Activated CD4-positive, alpha-beta memory T cell treated with anti-CD3 and anti-CD28 coated beads, Interleukin-2, amount 10 ng/mL, durations not matched to agents 7 days and 5 days (primary cell): ENCODE measurements around the gene TJP3. TPM values are rescaled to one million over a fixed set of nuclear protein-coding genes. Genes with fewer than 3 reads are reported as not detected.
"Not testable (repeated sequence)": the region's sequence is repeated elsewhere in the genome, so short reads cannot be mapped to it uniquely, and the experiment has no call there.

Source experiments
- CTCF ChIA-PET: fragments of 350-600 bp; sonication (Branson Sonifier 250); formaldehyde crosslinking; loops from one replicate; lab custom pipeline; 2021; ENCODE audit warnings: antibody characterized with exemption, inconsistent platforms; lab: Charles Lee
- POLR2A ChIA-PET: fragments of 350-600 bp; sonication (Branson Sonifier 250); formaldehyde crosslinking; loops from one replicate; lab custom pipeline; 2021; ENCODE audit warnings: antibody characterized with exemption; lab: Charles Lee
- DNase-seq: peaks from one replicate; pipeline ENCODE4 v3.0.0-alpha.2; 2020
- H3K27ac Mint-ChIP-seq: one replicate; pipeline ENCODE4 v1.8.0; 2021; ENCODE audit warnings: mild to moderate bottlenecking, mixed read lengths
- H3K27me3 Mint-ChIP-seq: one replicate; pipeline ENCODE4 v1.8.0; 2021; ENCODE audit warnings: mixed read lengths
- H3K36me3 Mint-ChIP-seq: one replicate; pipeline ENCODE4 v1.8.0; 2021; ENCODE audit warnings: low read depth, mixed read lengths
- H3K4me1 Mint-ChIP-seq: one replicate; pipeline ENCODE4 v1.8.0; 2021; ENCODE audit warnings: mixed read lengths
- H3K4me3 Mint-ChIP-seq: one replicate; pipeline ENCODE4 v1.8.0; 2021; ENCODE audit warnings: mild to moderate bottlenecking, mixed read lengths
- H3K9me3 Mint-ChIP-seq: one replicate; pipeline ENCODE4 v1.8.0; 2021; ENCODE audit warnings: mixed read lengths
- total RNA-seq, 2 experiments: library from RNA; stranded (reverse); gene quantifications; one replicate each; pipeline ENCODE4 v1.2.3, GENCODE V29; 2021

TJP3 gene
- total RNA-seq, 2 experiments from 2014 or later = 1.4 to 1.7 TPM

DNA sequence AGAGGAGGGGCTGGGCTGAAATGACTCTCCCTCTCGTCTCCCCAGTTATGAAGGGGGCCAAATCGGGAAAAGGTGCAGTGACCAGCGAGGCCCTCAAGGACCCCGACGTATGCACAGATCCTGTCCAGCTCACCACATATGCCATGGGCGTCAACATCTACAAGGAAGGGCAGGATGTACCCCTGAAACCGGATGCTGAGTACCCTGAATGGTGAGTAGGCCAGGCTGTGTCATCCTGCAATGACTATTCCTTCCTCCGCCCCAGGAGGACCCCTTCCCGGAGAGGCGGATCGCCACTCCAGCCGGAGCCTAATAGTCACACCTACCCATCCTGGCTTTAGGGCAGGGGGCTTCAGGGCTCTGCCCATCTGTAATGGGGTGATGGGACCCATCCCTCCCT, 56.9 kb downstream of the TJP3 start:
- POLR2A ChIA-PET = interaction anchor here (2.2 kb wide), 1 partner anchor 10 kb away, joined by 5 read pairs; no protein-coding TSS in a partner anchor
- DNase-seq = no peak

GRCh38 chr19:3765757-3766156, 57.6 kb downstream of the TJP3 start:
- Mint-ChIP-seq H3K4me1 (peaks cover 35% of the 10 kb centered on the region), H3K27ac (peak overlapping the region; percentile 92), H3K36me3 (peaks cover 24% of the 10 kb centered on the region)
- H3K9me3 Mint-ChIP-seq, DNase-seq, H3K27me3 Mint-ChIP-seq, H3K4me3 Mint-ChIP-seq, CTCF ChIA-PET: not testable (repeated sequence)
- POLR2A ChIA-PET = interaction anchor here (1.0 to 2.2 kb wide), 3 partner anchors 9 to 47 kb away, joined by 3 to 5 read pairs (median 4); no protein-coding TSS in a partner anchor

More for the DNA sequence above, 56.9 kb downstream of the TJP3 start:
- H3K4me3 Mint-ChIP-seq = no peak overlapping the region
- H3K36me3 Mint-ChIP-seq = peaks cover 26% of the 10 kb centered on the region
- no peaks in the 10 kb centered on the region for H3K9me3 Mint-ChIP-seq
- no peaks in the 10 kb centered on the region for H3K27me3 Mint-ChIP-seq
- CTCF ChIA-PET = interaction anchor here (3.4 kb wide), 1 partner anchor 57 kb away, joined by 35 read pairs; no protein-coding TSS in a partner anchor
- no peak overlapping the region for H3K27ac Mint-ChIP-seq
- H3K4me1 Mint-ChIP-seq = peaks cover 38% of the 10 kb centered on the region

GRCh38 chr19:3766520-3766919, 58.3 kb downstream of the TJP3 start:
- Mint-ChIP-seq H3K36me3 (peaks cover 18% of the 10 kb centered on the region), H3K27me3 (no peaks in the 10 kb centered on the region), H3K4me1 (peaks cover 30% of the 10 kb centered on the region), H3K27ac (peak overlapping the region; percentile 92), H3K4me3 (peak overlapping the region; percentile 67), H3K9me3 (no peaks in the 10 kb centered on the region)
- DNase-seq = peak; percentile 50
- ChIA-PET POLR2A (interaction anchor here (1.0 to 2.2 kb wide), 3 partner anchors 8 to 46 kb away, joined by 3 to 5 read pairs (median 4); no protein-coding TSS in a partner anchor), CTCF (no interaction called here)

GRCh38 chr19:3767050-3767449, 58.9 kb downstream of the TJP3 start:
- POLR2A ChIA-PET = interaction anchor here (1.0 to 2.2 kb wide), 2 partner anchors 8 to 45 kb away, joined by 4 to 5 read pairs; no protein-coding TSS in a partner anchor
- CTCF ChIA-PET = no interaction called here
- H3K36me3 Mint-ChIP-seq = peaks cover 18% of the 10 kb centered on the region
- no peak for DNase-seq
- no peaks in the 10 kb centered on the region for H3K9me3 Mint-ChIP-seq
- H3K27ac Mint-ChIP-seq = peak overlapping the region; percentile 92
- H3K27me3 Mint-ChIP-seq = no peaks in the 10 kb centered on the region
- H3K4me1 Mint-ChIP-seq = peaks cover 25% of the 10 kb centered on the region
- H3K4me3 Mint-ChIP-seq = peak overlapping the region; percentile 67

GRCh38 chr19:3768015-3768747, 60.0 kb downstream of the TJP3 start:
- H3K4me3 Mint-ChIP-seq = no peak overlapping the region
- peaks cover 13% of the 10 kb centered on the region for H3K36me3 Mint-ChIP-seq
- H3K27me3 Mint-ChIP-seq = no peaks in the 10 kb centered on the region
- ChIA-PET POLR2A (no interaction called here), CTCF (interaction anchor here (0.6 kb wide), 1 partner anchor 1145 kb away, joined by 5 read pairs; no protein-coding TSS in a partner anchor)
- H3K9me3 Mint-ChIP-seq = no peaks in the 10 kb centered on the region
- peaks cover 20% of the 10 kb centered on the region for H3K4me1 Mint-ChIP-seq
- no peak for DNase-seq
- no peak overlapping the region for H3K27ac Mint-ChIP-seq

DNA sequence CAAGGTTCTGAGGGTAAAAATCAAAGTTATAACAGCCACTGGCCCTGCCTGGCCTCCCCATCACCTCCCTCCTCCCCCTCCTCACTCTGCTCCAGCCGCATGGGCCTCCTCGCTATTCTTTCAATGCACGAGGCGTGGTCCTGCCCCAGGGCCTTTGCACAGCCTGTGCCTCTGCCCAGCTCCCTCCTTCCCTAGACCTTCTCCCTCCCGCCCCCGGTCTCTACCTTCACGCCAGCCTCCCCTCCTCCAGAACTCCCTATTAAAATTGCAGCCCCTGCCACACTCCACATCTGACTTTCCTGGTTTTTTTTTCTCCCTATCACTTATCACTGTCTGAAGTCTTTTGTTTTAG, 60.5 kb downstream of the TJP3 start:
- H3K27me3 Mint-ChIP-seq = no peaks in the 10 kb centered on the region
- peaks cover 17% of the 10 kb centered on the region for H3K4me1 Mint-ChIP-seq
- POLR2A ChIA-PET = no interaction called here
- H3K36me3 Mint-ChIP-seq = peaks cover 12% of the 10 kb centered on the region
- CTCF ChIA-PET = interaction anchor here (0.6 kb wide), 1 partner anchor 1145 kb away, joined by 5 read pairs; no protein-coding TSS in a partner anchor
- H3K27ac Mint-ChIP-seq = no peak overlapping the region
- no peak overlapping the region for H3K4me3 Mint-ChIP-seq
- no peak for DNase-seq
- no peaks in the 10 kb centered on the region for H3K9me3 Mint-ChIP-seq

- Mint-ChIP-seq H3K36me3 (peaks cover 12% of the 10 kb centered on the region), H3K27ac (no peak overlapping the region), H3K4me1 (peaks cover 17% of the 10 kb centered on the region), H3K4me3 (no peak overlapping the region), H3K9me3 (no peaks in the 10 kb centered on the region), H3K27me3 (no peaks in the 10 kb centered on the region)
- no peak for DNase-seq
- CTCF ChIA-PET = no interaction called here
- POLR2A ChIA-PET = no interaction called here
Measured at GRCh38 chr19:3769494-3769893, 61.3 kb downstream of the TJP3 start.

- H3K36me3 Mint-ChIP-seq = peaks cover 12% of the 10 kb centered on the region
- H3K4me3 Mint-ChIP-seq = no peak overlapping the region
- DNase-seq = no peak
- no peaks in the 10 kb centered on the region for H3K9me3 Mint-ChIP-seq
- peaks cover 17% of the 10 kb centered on the region for H3K4me1 Mint-ChIP-seq
- POLR2A ChIA-PET = interaction anchor here (0.7 kb wide), 1 partner anchor 8 kb away, joined by 3 read pairs; the partner anchor contains the start of gene MRPL54
- H3K27me3 Mint-ChIP-seq = no peaks in the 10 kb centered on the region
- H3K27ac Mint-ChIP-seq = no peak overlapping the region
- CTCF ChIA-PET = interaction anchor here (1.4 kb wide), 1 partner anchor 8 kb away, joined by 3 read pairs; the partner anchor contains the start of gene MRPL54
Measured at GRCh38 chr19:3770136-3770999, 62.2 kb downstream of the TJP3 start.

GRCh38 chr19:3771000-3771905, 63.1 kb downstream of the TJP3 start:
- no peak overlapping the region for H3K4me3 Mint-ChIP-seq
- peaks cover 10% of the 10 kb centered on the region for H3K36me3 Mint-ChIP-seq
- no peaks in the 10 kb centered on the region for H3K27me3 Mint-ChIP-seq
- no peak for DNase-seq
- ChIA-PET CTCF (interaction anchor here (1.4 kb wide), 1 partner anchor 9 kb away, joined by 3 read pairs; the partner anchor contains the start of gene MRPL54), POLR2A (interaction anchor here (0.6 to 3.2 kb wide), 3 partner anchors 8 to 10 kb away, joined by 3 to 16 read pairs (median 3); partner anchors contain the start of genes APBA3 and MRPL54)
- no peak overlapping the region for H3K27ac Mint-ChIP-seq
- H3K4me1 Mint-ChIP-seq = peaks cover 14% of the 10 kb centered on the region
- no peaks in the 10 kb centered on the region for H3K9me3 Mint-ChIP-seq

GRCh38 chr19:3771906-3772455, 63.8 kb downstream of the TJP3 start, which contains the start of gene RAX2:
RAX2 (minus strand) TSS chr19:3772228; CDS start chr19:3771742, 486 bp downstream.
- no peaks in the 10 kb centered on the region for H3K27me3 Mint-ChIP-seq
- ChIA-PET POLR2A (interaction anchor here (0.6 to 3.2 kb wide), 2 partner anchors 9 to 11 kb away, joined by 3 to 16 read pairs; partner anchors contain the start of genes APBA3 and MRPL54), CTCF (interaction anchor here (0.7 to 1.4 kb wide), 2 partner anchors 9 kb away, joined by 3 read pairs; partner anchors contain the start of gene MRPL54)
- peaks cover 4% of the 10 kb centered on the region for H3K36me3 Mint-ChIP-seq
- H3K27ac Mint-ChIP-seq = no peak within 1 kb of the TSS
- DNase-seq = no peak
- peaks cover 7% of the 10 kb centered on the region for H3K4me1 Mint-ChIP-seq
- no peak within 1 kb of the TSS for H3K4me3 Mint-ChIP-seq
- H3K9me3 Mint-ChIP-seq = no peaks in the 10 kb centered on the region

- no peaks in the 10 kb centered on the region for H3K36me3 Mint-ChIP-seq
- no peaks in the 10 kb centered on the region for H3K27me3 Mint-ChIP-seq
- ChIA-PET POLR2A (interaction anchor here (1.6 to 3.2 kb wide), 2 partner anchors 8 to 11 kb away, joined by 5 to 16 read pairs; partner anchors contain the start of gene MRPL54), CTCF (no interaction called here)
- no peak overlapping the region for H3K27ac Mint-ChIP-seq
- no peaks in the 10 kb centered on the region for H3K9me3 Mint-ChIP-seq
- H3K4me1 Mint-ChIP-seq = peaks cover 2% of the 10 kb centered on the region
- H3K4me3 Mint-ChIP-seq = no peak overlapping the region
- no peak for DNase-seq
Measured at GRCh38 chr19:3773814-3774515, 65.8 kb downstream of the TJP3 start.
